ENCODE results near the gene PLAAT1.

Gene PLAAT1

GRCh38 chr3:193253986-193254660 is 13.1 kb downstream of the PLAAT1 start:
- DNase-seq = no peak

DNA sequence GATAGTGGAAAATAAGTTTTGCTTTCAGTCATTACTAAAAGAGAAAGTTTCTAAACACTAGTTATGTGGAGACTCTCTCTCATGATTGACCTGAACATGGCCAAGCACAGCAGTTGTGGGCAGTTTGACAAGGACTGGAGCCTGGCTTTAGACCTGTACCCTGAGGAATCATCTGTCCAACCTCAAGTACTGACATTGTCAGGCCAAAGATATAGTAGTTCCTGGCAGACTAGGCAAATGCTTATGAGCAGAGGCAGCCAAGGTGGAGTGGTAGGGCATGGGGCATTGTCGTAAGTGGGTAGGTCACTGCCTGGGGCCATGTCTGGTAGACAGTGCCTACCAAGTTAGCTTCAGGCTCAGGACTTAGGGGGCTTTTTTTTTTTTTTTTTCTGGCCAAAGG is 20.9 kb downstream of the PLAAT1 start:
- DNase-seq = no peak

- no peak for DNase-seq
Measured at GRCh38 chr3:193262707-193263106, 21.7 kb downstream of the PLAAT1 start.

- DNase-seq = no peak
Measured at GRCh38 chr3:193269343-193270028, 28.5 kb downstream of the PLAAT1 start.

GRCh38 chr3:193270451-193270850 is 29.4 kb downstream of the PLAAT1 start:
- DNase-seq = no peak

- DNase-seq = no peak
Measured at GRCh38 chr3:193271101-193271840, 30.2 kb downstream of the PLAAT1 start.

DNA sequence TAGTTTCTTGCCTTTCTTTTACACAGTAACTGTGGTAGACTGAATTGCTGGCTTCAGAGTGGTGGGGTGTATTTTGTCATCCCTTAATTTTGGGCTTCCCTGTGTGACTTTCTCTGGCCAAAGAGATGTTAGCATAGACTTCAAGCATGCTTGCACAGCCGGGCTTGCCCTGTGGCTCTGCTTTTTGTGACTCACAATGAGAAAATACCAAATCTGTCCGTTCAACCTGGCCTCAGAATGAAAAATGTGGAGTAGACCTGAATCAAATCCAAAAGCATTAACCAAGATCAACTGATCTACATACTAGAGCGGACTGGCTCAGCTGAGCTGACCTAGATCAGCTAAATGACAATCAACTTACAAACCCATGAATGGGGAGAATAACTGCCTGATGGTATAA is 51.4 kb downstream of the PLAAT1 start:
- no peak for DNase-seq

DNA sequence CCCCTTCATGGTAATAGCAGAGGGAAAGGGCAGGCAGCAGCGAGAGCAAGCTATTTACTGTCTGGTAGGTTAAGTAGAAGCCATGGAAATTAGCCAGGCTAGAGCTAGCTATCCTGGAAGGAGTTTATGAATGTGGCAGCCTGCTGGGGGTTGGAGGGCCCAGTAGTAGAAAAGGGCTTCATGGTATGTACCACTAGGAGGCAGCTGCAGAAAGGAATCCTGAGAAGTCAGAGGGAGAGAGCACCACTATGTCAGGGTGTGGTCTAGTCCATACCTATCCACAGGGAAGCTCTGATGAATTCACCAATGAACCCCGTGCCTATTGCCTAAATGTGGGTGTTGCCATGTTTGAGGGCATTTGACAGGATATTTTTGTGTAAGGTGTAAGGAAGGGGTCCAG is 55.0 kb downstream of the PLAAT1 start:
- no peak for DNase-seq

DNA sequence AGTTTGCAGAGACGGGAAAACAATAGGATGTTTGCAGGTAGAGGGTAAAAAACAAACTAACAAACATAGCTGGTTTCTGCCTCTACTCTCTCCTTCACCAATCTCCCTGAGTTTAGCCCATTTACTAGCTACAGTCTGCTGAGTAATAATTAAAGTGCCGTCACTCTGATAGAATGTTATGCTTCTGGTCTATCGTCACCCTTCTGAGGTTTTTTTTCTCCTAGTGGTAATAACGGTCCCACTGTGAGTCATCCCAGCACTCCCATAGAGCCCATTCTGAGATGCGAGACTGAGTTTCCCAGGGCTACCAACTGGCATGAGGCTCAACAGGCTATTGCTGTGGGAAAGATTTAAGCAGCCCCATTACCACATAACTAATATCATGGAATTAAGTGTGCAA is 56.4 kb downstream of the PLAAT1 start:
- DNase-seq = no peak

GRCh38 chr3:193301433-193301832 is 60.4 kb downstream of the PLAAT1 start:
- no peak for DNase-seq

GRCh38 chr3:193305356-193305755 is 64.3 kb downstream of the PLAAT1 start:
- no peak for DNase-seq

GRCh38 chr3:193310914-193311723 is 70.1 kb downstream of the PLAAT1 start:
- DNase-seq = no peak

DNA sequence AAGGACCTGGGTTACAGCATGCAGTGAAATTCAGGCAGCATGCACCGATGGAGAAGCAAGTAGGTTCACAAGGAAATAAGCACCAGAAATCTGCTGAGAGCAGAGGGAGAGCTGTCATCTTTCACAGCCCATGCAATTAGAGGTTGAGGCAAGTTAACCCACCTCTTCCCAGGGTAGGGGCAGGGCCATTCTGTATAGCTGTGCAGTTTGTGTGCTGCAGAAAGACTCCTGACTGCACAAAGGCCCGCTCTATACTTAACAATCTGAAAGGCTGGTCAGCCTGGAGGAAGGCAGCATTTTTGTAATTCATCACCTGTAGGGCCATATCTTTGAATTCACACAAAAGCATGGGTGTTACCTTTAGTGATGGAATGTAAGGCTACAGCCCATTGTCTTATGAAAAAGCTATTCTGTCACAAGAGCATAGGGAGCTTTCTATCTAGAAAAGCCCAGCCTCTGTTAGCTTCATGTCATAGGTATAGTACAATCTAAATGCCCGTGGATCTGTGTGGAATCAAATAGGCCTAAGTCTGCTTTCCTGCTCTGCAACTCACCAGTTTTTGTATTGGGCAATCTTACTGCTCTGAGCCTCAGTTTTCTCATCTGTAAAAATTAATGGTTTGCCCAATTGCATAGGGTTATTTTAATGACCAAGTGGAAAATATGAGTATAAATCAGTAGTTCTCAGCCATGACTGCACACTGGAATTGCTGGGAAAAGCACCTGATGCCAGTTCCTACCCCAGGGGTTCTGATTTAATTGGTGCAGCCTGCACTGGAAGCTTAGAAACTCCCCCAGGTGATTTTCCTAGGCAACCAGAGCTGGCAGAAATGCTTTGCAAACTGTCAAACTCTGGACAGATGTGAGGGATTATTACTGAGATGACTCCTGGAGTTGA is 72.3 kb downstream of the PLAAT1 start:
- DNase-seq = no peak

GRCh38 chr3:193314161-193314560 is 73.1 kb downstream of the PLAAT1 start:
- DNase-seq = no peak

GRCh38 chr3:193317682-193318300 is 76.8 kb downstream of the PLAAT1 start:
- DNase-seq = peak; percentile 14
